Posterior vena cava (tissue), 2 donors: ENCODE measurements around the gene GRAMD1A. TPM values are rescaled to one million over a fixed set of nuclear protein-coding genes. Genes with fewer than 3 reads are reported as not detected.
"Not testable (repeated sequence)": the region's sequence is repeated elsewhere in the genome, so short reads cannot be mapped to it uniquely, and the experiment has no call there.

ENCODE experiments used
- DNase-seq: peaks from one replicate; pipeline ENCODE4 v3.0.0-alpha.2; 2020; ENCODE audit warnings: low spot score
- intact Hi-C, 2 donors: fragments of 100-400 bp; cut with DNase I; formaldehyde crosslinking; loops; one replicate each; pipeline versions ENCODE4 v1.14.1 to v1.14.2; 2022 to 2023
- total RNA-seq, 2 donors: library from RNA; stranded (reverse); fragmentation: NEBNext Ultra II Directional; extraction: Animal tissue kit (Norgen Biotek cat#: 25700); gene quantifications; one replicate each; pipeline ENCODE4 v1.2.1, GENCODE V29; 2021
- donor health status: DM: yes; HTN: yes; CAD: no.
- donor health status: DM: yes; HTN: yes; CAD: no.

GRAMD1A gene
- total RNA-seq, 2 donors from 2014 or later, result 83.0 to 87.0 TPM

GRCh38 chr19:34998777-34999497 lies 1.2 kb upstream of the GRAMD1A start:
- DNase-seq, result peak; percentile 68
- intact Hi-C loops, result no loop called here

- intact Hi-C loops, result no loop called here
- no peak for DNase-seq
Measured at GRCh38 chr19:35000338-35000646, 169 bp downstream of the GRAMD1A start.

- intact Hi-C loops, result no loop called here
- peak; percentile 82 for DNase-seq
Measured at GRCh38 chr19:35000647-35001501, 751 bp downstream of the GRAMD1A start.

- intact Hi-C loops, result no loop called here
- peak; percentile 38 for DNase-seq
Measured at GRCh38 chr19:35002037-35002535, 2.0 kb downstream of the GRAMD1A start.

- peak; percentile 67 for DNase-seq
- intact Hi-C loops, result no loop called here
Measured at GRCh38 chr19:35004517-35005255, 4.6 kb downstream of the GRAMD1A start.

GRCh38 chr19:35005256-35005977 lies 5.3 kb downstream of the GRAMD1A start:
- DNase-seq, result peak; percentile 76
- intact Hi-C loops, result no loop called here

- intact Hi-C loops, DNase-seq: not testable (repeated sequence)
Measured at GRCh38 chr19:35006007-35006341, 5.9 kb downstream of the GRAMD1A start.

- intact Hi-C loops, result no loop called here
- peak; percentile 81 for DNase-seq
Measured at GRCh38 chr19:35006342-35006998, 6.3 kb downstream of the GRAMD1A start.

- intact Hi-C loops, result no loop called here
- peak; percentile 55 for DNase-seq
Measured at GRCh38 chr19:35006999-35007365, 6.9 kb downstream of the GRAMD1A start.

- DNase-seq, result not testable (repeated sequence)
Measured at GRCh38 chr19:35007427-35007826, 7.3 kb downstream of the GRAMD1A start.

GRCh38 chr19:35008891-35009341 lies 8.8 kb downstream of the GRAMD1A start:
- DNase-seq, result no peak
- intact Hi-C loops, result no loop called here

More at GRCh38 chr19:35007427-35007826, 7.3 kb downstream of the GRAMD1A start:
- intact Hi-C loops, result not testable (repeated sequence)

GRCh38 chr19:35009424-35010415 lies 9.6 kb downstream of the GRAMD1A start:
- no peak for DNase-seq
- intact Hi-C loops, result loop anchor here in 1 of 2 donors (5.0 kb wide), 1 partner anchor 37 kb away; no protein-coding TSS in a partner anchor

GRCh38 chr19:35011091-35011689 lies 11.1 kb downstream of the GRAMD1A start:
- DNase-seq, result no peak
- intact Hi-C loops, result loop anchor here in 1 of 2 donors (5.0 kb wide), 1 partner anchor 39 kb away; no protein-coding TSS in a partner anchor

GRCh38 chr19:35011737-35012682 lies 11.9 kb downstream of the GRAMD1A start:
- DNase-seq, result no peak
- intact Hi-C loops, result loop anchor here in 1 of 2 donors (5.0 kb wide), 1 partner anchor 40 kb away; no protein-coding TSS in a partner anchor

- intact Hi-C loops, result loop anchor here in 1 of 2 donors (5.0 kb wide), 1 partner anchor 41 kb away; no protein-coding TSS in a partner anchor
- DNase-seq, result peak; percentile 94
Measured at GRCh38 chr19:35013041-35013819, 13.1 kb downstream of the GRAMD1A start.
